Right lung (tissue), 10 donors: Measurements from ENCODE around the gene SUMF1. TPM values are rescaled to one million over a fixed set of nuclear protein-coding genes. Genes with fewer than 3 reads are reported as not detected.

ENCODE experiments used
- DNase-seq, 2 donors: peaks; one replicate each; pipeline ENCODE4 v3.0.0-alpha.2; 2013
- long read RNA-seq, 8 donors: transcript quantifications; one replicate each; lab custom pipeline, GENCODE V29; 2026
- polyA plus RNA-seq, 5 donors: library from polyadenylated mRNA; unstranded; fragments of 120-200 nt; gene quantifications; one replicate each; pipeline versions ENCODE4 v1.2.1 to v1.2.3, GENCODE V29; 2013; ENCODE audit warnings: inconsistent platforms in 1 of 5, low replicate concordance in 1 of 5; ENCODE audit not compliant: insufficient read length in 5 of 5, insufficient read depth in 1 of 5

SUMF1 gene
- polyA plus RNA-seq = 10 to 100 TPM; 27.4 to 40.9 (median 37.4) TPM
- long read RNA-seq, donor 1, transcript SUMF1-201 (9 exons, 2,159 nt) = major isoform, 26 of 30 reads
- long read RNA-seq, donor 1, partial matches to known transcripts = 0 of 30 reads
- long read RNA-seq, donor 1, other reads (novel, unspliced or antisense) = 0 of 30 reads
- long read RNA-seq, donor 2, transcript SUMF1-201 (9 exons, 2,159 nt) = major isoform, 19 of 19 reads
- long read RNA-seq, donor 2, partial matches to known transcripts = 0 of 19 reads
- long read RNA-seq, donor 2, other reads (novel, unspliced or antisense) = 0 of 19 reads
- long read RNA-seq, donor 3, transcript SUMF1-201 (9 exons, 2,159 nt) = major isoform, 12 of 23 reads
- long read RNA-seq, donor 3, partial matches to known transcripts = 0 of 23 reads
- long read RNA-seq, donor 3, other reads (novel, unspliced or antisense) = 9 of 23 reads
- long read RNA-seq, donor 4, transcript SUMF1-201 (9 exons, 2,159 nt) = major isoform, 9 of 21 reads
- long read RNA-seq, donor 4, partial matches to known transcripts = 12 of 21 reads
- long read RNA-seq, donor 4, other reads (novel, unspliced or antisense) = 0 of 21 reads
- long read RNA-seq, donor 5, transcript SUMF1-201 (9 exons, 2,159 nt) = major isoform, 24 of 52 reads
- long read RNA-seq, donor 5, partial matches to known transcripts = 26 of 52 reads
- long read RNA-seq, donor 5, other reads (novel, unspliced or antisense) = 0 of 52 reads
- long read RNA-seq, donor 6, transcript SUMF1-201 (9 exons, 2,159 nt) = major isoform, 13 of 21 reads
- long read RNA-seq, donor 6, partial matches to known transcripts = 0 of 21 reads
- long read RNA-seq, donor 6, other reads (novel, unspliced or antisense) = 7 of 21 reads
- long read RNA-seq, donor 7, transcript SUMF1-201 (9 exons, 2,159 nt) = major isoform, 23 of 26 reads
- long read RNA-seq, donor 7, partial matches to known transcripts = 0 of 26 reads
- long read RNA-seq, donor 7, other reads (novel, unspliced or antisense) = 0 of 26 reads
- long read RNA-seq, donor 8, transcript SUMF1-201 (9 exons, 2,159 nt) = major isoform, 9 of 29 reads
- long read RNA-seq, donor 8, partial matches to known transcripts = 19 of 29 reads
- long read RNA-seq, donor 8, other reads (novel, unspliced or antisense) = 0 of 29 reads

- DNase-seq = peak; percentile 67 to 72
Measured at GRCh38 chr3:4466741-4467521, at the start of gene SUMF1. TSS of gene SUMF1 (minus strand) at chr3:4467269. CDS start at chr3:4467245, 24 bp downstream.

GRCh38 chr3:4515916-4516579 is 49.0 kb upstream of the SUMF1 start:
- DNase-seq = no peak

DNA sequence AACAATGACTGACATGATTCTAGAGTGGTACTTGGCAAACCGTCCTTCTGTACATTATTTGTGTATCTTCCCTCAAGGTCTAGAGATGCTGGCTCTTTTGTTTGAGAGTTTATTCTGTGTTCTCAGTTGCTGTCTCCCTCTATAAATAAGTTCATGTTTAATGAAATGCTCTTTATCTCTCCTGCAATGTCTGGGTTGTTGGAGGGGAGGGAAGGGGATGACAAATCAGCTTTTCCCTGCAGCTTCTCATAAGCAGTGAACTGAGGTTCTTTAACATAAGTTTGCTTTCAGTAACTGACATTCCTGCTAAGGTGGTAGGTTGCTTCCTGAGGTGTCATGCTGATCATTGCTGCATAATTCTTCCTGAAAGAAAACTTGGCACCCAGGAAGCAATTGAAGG is 47.8 kb upstream of the SUMF1 start:
- no peak for DNase-seq

- DNase-seq = no peak
Measured at GRCh38 chr3:4514321-4514720, 47.3 kb upstream of the SUMF1 start.

DNA sequence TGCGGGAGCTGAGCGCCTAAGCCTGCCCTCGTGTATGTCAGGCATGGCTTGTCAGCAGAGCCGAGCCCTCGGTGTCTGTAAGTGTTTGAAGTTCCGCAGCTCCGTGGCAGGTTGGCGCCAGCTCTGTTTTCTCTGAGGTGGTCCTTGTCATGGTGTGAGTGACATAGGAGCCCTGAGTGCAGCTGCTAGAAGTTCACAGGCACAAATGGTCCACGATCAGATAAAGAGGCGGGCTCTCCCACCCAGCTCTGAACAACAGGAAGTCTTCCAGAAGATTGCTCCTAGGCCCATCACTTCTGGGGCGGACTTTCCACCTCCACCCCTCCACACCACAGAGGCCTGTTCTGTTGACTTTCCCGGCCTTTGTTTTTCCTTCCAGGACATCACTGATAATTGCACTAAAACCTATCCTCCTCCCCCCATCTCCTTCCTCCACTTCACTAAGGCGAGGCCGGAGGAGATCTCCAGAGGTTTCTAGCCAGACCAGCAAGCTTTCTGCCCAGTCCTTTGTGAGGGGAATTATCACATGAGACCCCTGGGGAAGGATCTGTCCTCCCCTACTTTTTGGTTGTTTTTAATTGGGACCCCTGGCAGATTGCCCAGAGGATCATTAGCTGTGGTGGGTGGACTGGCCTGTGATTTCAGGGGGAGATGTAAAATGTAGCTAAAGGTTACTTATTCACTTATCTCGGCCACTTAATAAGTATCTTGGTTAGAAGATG is 46.0 kb upstream of the SUMF1 start:
- DNase-seq = no peak

DNA sequence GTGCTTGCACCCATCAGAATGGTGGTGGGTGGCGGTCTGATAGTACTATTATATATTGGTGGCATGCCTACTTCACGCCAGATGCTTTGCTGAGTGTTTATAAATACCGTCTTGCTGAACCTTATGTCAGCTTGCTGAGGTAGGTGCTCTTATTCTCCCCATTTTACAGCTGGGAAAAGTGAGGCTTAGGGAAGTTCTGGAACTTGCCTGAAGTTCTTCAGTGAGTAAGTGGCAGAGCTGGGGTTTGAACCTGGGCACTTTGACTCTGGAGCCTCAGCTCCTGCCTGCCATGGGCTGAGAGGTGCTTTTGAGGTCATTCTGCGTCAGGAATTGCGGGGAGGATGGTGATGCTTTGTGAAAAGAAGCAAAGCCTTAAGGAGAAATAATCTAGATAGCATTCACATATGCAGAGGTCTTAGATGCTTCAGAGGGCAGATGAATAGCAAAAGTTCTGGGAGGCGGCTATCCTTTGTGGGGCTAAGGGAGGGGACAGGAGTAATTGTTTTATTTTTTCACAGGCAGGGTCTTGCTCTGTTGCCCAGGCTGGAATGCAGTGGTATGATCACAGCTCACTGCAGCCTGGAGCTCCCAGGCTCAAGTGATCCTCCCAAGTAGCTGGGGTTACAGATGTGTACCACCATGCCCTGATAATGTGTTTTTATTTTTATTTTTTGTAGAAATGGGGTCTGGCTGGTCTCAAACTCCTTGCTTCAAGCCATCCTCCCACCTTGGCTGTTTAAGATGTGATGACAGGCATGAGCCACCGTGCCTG is 44.6 kb upstream of the SUMF1 start:
- no peak for DNase-seq

- DNase-seq = no peak
Measured at GRCh38 chr3:4509983-4510755, 43.1 kb upstream of the SUMF1 start.

GRCh38 chr3:4509043-4509442 is 42.0 kb upstream of the SUMF1 start:
- no peak for DNase-seq

- DNase-seq = no peak
Measured at GRCh38 chr3:4508048-4508981, 41.2 kb upstream of the SUMF1 start.

- DNase-seq = peak in 1 of 2 donors; percentile 53
Measured at GRCh38 chr3:4507024-4507596, 40.0 kb upstream of the SUMF1 start.

DNA sequence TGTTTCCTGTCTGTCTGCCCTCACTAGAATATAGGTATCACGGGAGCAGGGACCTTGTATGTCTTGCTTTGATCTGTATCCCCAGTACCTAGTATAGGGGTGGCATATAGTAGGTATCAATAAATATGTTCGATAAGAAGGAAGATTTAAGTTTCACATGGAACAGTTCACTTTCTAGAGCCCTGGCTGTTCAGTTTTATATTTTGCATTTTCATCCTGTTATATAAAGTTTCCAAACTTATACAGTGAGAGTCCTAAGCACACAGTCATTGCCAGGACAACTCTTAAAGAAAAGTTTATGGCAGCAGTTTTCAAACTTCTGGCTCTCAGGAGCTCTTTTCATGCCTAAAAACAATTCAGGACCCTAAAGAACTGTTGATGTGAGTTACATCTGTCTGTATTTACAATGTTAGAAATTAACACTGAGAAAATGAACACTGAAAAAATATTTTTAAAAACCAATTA is 39.5 kb upstream of the SUMF1 start:
- no peak for DNase-seq

DNA sequence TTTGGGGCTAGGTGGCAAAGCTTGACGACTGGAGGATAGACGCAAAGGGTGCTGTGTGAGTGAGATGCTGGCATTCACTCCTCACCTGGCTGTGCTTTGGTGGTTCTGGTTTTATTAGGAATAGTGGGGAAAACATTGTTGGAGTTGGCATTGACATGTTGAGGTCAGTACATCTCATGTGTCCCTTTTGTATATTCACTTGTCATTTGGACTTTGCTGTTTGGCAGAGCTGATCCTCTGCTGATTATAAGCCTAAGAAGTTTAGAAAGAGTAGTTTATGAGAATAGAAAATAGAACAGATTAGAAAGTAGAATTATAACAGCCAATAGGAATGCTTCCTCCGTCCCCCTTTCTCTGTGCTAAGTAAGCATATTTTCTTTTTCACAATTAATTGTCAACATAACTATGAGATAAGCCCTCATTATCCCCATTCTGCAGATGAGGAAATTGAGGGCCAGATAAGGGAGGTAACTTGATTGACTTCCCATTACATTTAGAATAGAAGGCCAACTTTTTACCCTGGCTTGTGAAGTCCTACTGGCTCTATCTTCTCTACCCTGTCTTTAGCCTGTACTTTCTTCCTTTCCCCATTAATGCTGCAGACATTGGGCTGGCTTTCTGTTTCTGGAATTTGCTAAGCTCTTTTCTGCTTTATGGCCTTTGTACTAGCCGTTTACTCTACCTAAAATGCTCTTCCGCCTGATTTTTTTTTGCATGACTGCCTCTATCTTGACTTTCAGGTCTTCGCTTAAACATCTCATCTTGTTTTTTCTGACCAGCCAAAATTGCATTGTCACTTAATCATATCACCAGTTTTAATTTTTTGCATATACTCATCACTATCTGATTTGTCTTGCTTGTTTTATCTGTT is 38.9 kb upstream of the SUMF1 start:
- DNase-seq = no peak

DNA sequence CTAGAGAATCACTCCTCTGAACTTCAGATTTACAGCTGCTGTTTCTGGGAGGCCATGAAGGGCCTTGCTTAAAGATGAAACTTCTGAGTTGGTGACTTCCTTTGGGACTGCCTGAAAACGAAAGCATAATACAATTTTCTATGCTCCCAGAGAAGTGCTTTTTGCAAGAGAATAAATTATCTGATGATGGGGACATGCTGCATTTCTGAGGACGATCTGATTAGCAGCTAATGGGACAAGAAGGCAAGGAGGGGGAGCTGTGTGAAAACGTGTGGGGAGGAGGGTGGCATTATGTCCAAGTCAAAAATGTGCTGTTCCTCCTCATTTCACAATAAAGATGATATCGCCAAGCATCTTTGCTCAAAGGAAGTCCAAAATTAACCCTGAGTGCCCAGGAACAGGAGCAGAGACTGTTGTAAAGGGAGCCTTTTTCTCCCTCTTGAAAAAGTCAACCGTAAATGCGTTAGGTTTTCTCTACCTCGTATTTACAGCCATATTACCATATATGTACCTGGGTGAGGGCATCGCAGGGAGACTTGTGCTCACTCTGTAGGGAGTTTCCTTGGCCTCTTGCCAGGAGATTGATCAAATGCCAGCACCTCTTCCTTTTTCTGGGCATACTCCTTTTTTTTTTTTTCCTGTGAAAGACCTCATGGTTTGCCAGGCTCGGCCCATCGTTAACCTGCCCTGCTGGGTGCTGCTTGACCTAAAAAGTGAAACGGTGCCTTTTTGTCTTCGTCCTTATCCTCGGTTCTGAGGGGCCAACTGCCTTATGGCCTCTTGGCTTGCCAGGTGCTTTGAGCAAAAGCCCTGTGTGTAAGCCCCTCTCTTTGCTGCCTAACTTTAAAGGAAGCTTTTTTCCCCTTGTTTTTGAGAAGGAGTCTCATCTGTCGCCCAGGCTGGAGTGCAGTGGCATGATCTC is 37.5 kb upstream of the SUMF1 start:
- DNase-seq = peak; percentile 65 to 75

DNA sequence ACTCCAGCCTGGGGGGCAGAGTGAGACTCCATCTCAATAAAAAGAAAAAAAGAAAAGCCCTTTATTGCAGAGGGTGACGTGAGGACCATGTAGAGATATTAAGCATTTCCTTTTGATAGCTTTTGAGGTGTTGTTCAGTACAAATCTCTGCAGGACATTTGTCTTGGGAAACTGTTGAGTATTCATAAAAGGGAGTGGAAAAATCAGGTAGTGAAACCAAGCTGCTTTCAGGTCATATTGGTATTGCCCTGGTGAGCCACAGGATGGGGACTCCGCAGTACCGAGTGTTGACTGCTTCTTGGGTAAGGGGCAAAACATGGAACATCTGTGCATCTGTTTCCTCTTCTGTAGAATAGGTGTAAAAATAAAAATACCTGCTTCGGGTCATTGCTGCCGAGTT is 36.0 kb upstream of the SUMF1 start:
- DNase-seq = no peak

DNA sequence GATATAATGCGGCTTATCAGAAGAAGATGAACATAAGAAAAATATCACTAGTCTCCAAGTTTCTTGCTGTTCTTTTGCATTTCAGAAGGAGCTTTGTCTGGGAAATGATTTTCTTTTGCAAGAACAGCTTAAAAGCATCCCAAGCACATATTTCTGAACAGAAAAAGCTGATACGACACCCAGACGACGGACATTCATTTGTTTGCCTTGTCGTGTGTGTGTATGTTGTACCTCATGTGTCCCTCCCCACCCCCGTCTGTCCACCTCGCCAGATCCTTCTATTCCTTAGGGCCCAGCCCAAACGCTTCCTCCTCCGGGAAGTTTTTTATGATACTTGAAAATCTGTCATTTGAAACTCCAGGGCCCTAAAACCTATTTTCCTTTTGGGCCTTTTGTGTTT is 34.9 kb upstream of the SUMF1 start:
- peak; percentile 67 for DNase-seq
